Esophagus (tissue), 2 donors: ENCODE data around the gene FNDC3B. TPM values are rescaled to one million over a fixed set of nuclear protein-coding genes. Genes with fewer than 3 reads are reported as not detected.

ENCODE experiments used
- H3K27ac ChIP-seq, 2 donors: one replicate each; pipeline ENCODE4 v1.5.1; 2013; ENCODE audit warnings: low read depth in 2 of 2, mild to moderate bottlenecking in 2 of 2, inconsistent platforms in 1 of 2, low read length in 1 of 2, moderate library complexity in 1 of 2
- H3K27me3 ChIP-seq, 2 donors: one replicate each; pipeline ENCODE4 v1.6.1; 2013; ENCODE audit warnings: low read length in 2 of 2, control low read depth in 1 of 2, mild to moderate bottlenecking in 1 of 2; ENCODE audit not compliant: insufficient read depth in 2 of 2, control insufficient read depth in 1 of 2
- H3K36me3 ChIP-seq, 2 donors: one replicate each; pipeline ENCODE4 v1.6.1; 2013; ENCODE audit warnings: low read length in 1 of 2; ENCODE audit not compliant: control insufficient read depth in 2 of 2, insufficient read depth in 2 of 2
- H3K4me1 ChIP-seq, 2 donors: one replicate each; pipeline ENCODE4 v1.6.1; 2013; ENCODE audit warnings: low read length in 1 of 2; ENCODE audit not compliant: control insufficient read depth in 2 of 2, insufficient read depth in 2 of 2
- H3K4me3 ChIP-seq, 2 donors: one replicate each; pipeline ENCODE4 v1.5.1; 2013; ENCODE audit warnings: low read length in 2 of 2, mild to moderate bottlenecking in 2 of 2, low read depth in 1 of 2, moderate library complexity in 1 of 2
- H3K9me3 ChIP-seq, 2 donors: one replicate each; pipeline ENCODE4 v1.6.1; 2013; ENCODE audit warnings: mild to moderate bottlenecking in 2 of 2, low read depth in 1 of 2, low read length in 1 of 2, moderate library complexity in 1 of 2; ENCODE audit not compliant: control insufficient read depth in 2 of 2, insufficient read depth in 1 of 2
- WGBS, 2 donors: extraction: QIAGEN DNeasy Blood & Tissue Kit; methylation state at CpG; one replicate each; pipeline ENCODE4 v1.1.7; 2013; 5-methylcytosine and 5-hydroxymethylcytosine counted together
- polyA plus RNA-seq, 2 donors: library from polyadenylated mRNA; stranded (reverse); fragments of 200-250 nt; gene quantifications; one replicate each; pipeline ENCODE4 v1.2.3, GENCODE V29; 2013
- donor health status: healthy with polysubstance abuse.
- donor health status: Bipolar disorder and iron deficiency.

The FNDC3B gene
- polyA plus RNA-seq, 2 donors = 2.8 to 3.3 TPM

GRCh38 chr3:172330413-172330812, 291.0 kb downstream of the FNDC3B start:
- Histone ChIP-seq H3K27me3 (no peaks in the 10 kb centered on the region), H3K4me3 (no peak overlapping the region), H3K36me3 (peaks cover 0 to 6% of the 10 kb centered on the region in 2 donors), H3K4me1 (no peaks in the 10 kb centered on the region), H3K9me3 (no peaks in the 10 kb centered on the region), H3K27ac (no peak overlapping the region)
- WGBS, 2 donors = 87 to 91% methylated on average over 4 of the region's 4 CpGs

GRCh38 chr3:172332256-172333041, 293.1 kb downstream of the FNDC3B start:
- H3K27me3 ChIP-seq = no peaks in the 10 kb centered on the region
- no peaks in the 10 kb centered on the region for H3K4me1 ChIP-seq
- H3K9me3 ChIP-seq = no peaks in the 10 kb centered on the region
- H3K36me3 ChIP-seq = peaks cover 0 to 6% of the 10 kb centered on the region in 2 donors
- no peak overlapping the region for H3K4me3 ChIP-seq
- H3K27ac ChIP-seq = no peak overlapping the region
- 45 to 48% methylated on average over 2 of the region's 2 CpGs for WGBS, 2 donors

GRCh38 chr3:172333042-172333377, 293.6 kb downstream of the FNDC3B start:
- Histone ChIP-seq H3K4me3 (no peak overlapping the region), H3K9me3 (no peaks in the 10 kb centered on the region), H3K27me3 (no peaks in the 10 kb centered on the region), H3K4me1 (no peaks in the 10 kb centered on the region), H3K36me3 (peaks cover 0 to 6% of the 10 kb centered on the region in 2 donors), H3K27ac (no peak overlapping the region)

GRCh38 chr3:172333692-172334457, 294.5 kb downstream of the FNDC3B start:
- no peak overlapping the region for H3K27ac ChIP-seq
- no peaks in the 10 kb centered on the region for H3K4me1 ChIP-seq
- no peaks in the 10 kb centered on the region for H3K27me3 ChIP-seq
- no peaks in the 10 kb centered on the region for H3K9me3 ChIP-seq
- H3K4me3 ChIP-seq = no peak overlapping the region
- 87 to 91% methylated on average over 7 of the region's 7 CpGs for WGBS, 2 donors
- H3K36me3 ChIP-seq = peaks cover 0 to 6% of the 10 kb centered on the region in 2 donors

GRCh38 chr3:172334671-172335207, 295.4 kb downstream of the FNDC3B start:
- WGBS, 2 donors = 50% methylated on average over 7 of the region's 7 CpGs
- no peaks in the 10 kb centered on the region for H3K36me3 ChIP-seq
- no peaks in the 10 kb centered on the region for H3K27me3 ChIP-seq
- no peaks in the 10 kb centered on the region for H3K9me3 ChIP-seq
- no peak overlapping the region for H3K4me3 ChIP-seq
- no peak overlapping the region for H3K27ac ChIP-seq
- no peaks in the 10 kb centered on the region for H3K4me1 ChIP-seq

- Histone ChIP-seq H3K36me3 (peaks cover 3% of the 10 kb centered on the region in 2 donors), H3K27me3 (no peaks in the 10 kb centered on the region), H3K27ac (no peak overlapping the region), H3K4me1 (no peaks in the 10 kb centered on the region), H3K9me3 (no peaks in the 10 kb centered on the region), H3K4me3 (no peak overlapping the region)
- 91 to 94% methylated on average over 8 of the region's 8 CpGs for WGBS, 2 donors
These were observed 300.5 kb downstream of the FNDC3B start for GRCh38 chr3:172339892-172340291.

GRCh38 chr3:172340583-172340982, 301.2 kb downstream of the FNDC3B start:
- H3K36me3 ChIP-seq = peaks cover 3% of the 10 kb centered on the region in 2 donors

GRCh38 chr3:172341482-172342059, 302.2 kb downstream of the FNDC3B start:
- peaks cover 3% of the 10 kb centered on the region in 2 donors for H3K36me3 ChIP-seq
- no peaks in the 10 kb centered on the region for H3K4me1 ChIP-seq
- H3K4me3 ChIP-seq = no peak overlapping the region
- 36 to 38% methylated on average over 4 of the region's 4 CpGs for WGBS, 2 donors
- no peak overlapping the region for H3K27ac ChIP-seq
- H3K9me3 ChIP-seq = no peaks in the 10 kb centered on the region
- no peaks in the 10 kb centered on the region for H3K27me3 ChIP-seq

More at GRCh38 chr3:172340583-172340982, 301.2 kb downstream of the FNDC3B start:
- Histone ChIP-seq H3K27me3 (no peaks in the 10 kb centered on the region), H3K4me3 (no peak overlapping the region), H3K27ac (no peak overlapping the region), H3K9me3 (no peaks in the 10 kb centered on the region), H3K4me1 (no peaks in the 10 kb centered on the region)
- 78 to 79% methylated on average over 5 of the region's 5 CpGs for WGBS, 2 donors

- 83 to 86% methylated on average over 3 of the region's 3 CpGs for WGBS, 2 donors
- Histone ChIP-seq H3K27ac (no peak overlapping the region), H3K4me3 (no peak overlapping the region), H3K27me3 (no peaks in the 10 kb centered on the region), H3K36me3 (peaks cover 3% of the 10 kb centered on the region in 2 donors), H3K9me3 (no peaks in the 10 kb centered on the region), H3K4me1 (no peaks in the 10 kb centered on the region)
These were observed 302.8 kb downstream of the FNDC3B start for GRCh38 chr3:172342097-172342659.
